Gastroesophageal sphincter (tissue), 3 donors: ENCODE measurements around the gene TMEM245.

ENCODE experiments used
- POLR2A ChIP-seq, 2 donors: fragments of 450-650 bp; IDR thresholded peaks; one replicate each; pipeline ENCODE4 v1.6.1; 2017; ENCODE audit warnings: antibody characterized with exemption in 2 of 2, mild to moderate bottlenecking in 2 of 2, moderate library complexity in 1 of 2
- POLR2AphosphoS5 ChIP-seq: sonication (generic); formaldehyde crosslinking; IDR thresholded peaks from one replicate; pipeline ENCODE4 v1.6.1; 2017; ENCODE audit warnings: antibody characterized with exemption
- TF ChIP-seq, protein P1 (sequence below), 4 experiments: fragments of 200-600 bp in 2 of 4; fragments of 450-650 bp in 2 of 4; sonication (generic) in 1 of 4; IDR thresholded peaks; one replicate each; pipeline ENCODE4 v1.5.1; 2017 to 2019; ENCODE audit warnings: antibody characterized with exemption in 4 of 4, mild to moderate bottlenecking in 2 of 4, moderate library complexity in 2 of 4

DNA sequence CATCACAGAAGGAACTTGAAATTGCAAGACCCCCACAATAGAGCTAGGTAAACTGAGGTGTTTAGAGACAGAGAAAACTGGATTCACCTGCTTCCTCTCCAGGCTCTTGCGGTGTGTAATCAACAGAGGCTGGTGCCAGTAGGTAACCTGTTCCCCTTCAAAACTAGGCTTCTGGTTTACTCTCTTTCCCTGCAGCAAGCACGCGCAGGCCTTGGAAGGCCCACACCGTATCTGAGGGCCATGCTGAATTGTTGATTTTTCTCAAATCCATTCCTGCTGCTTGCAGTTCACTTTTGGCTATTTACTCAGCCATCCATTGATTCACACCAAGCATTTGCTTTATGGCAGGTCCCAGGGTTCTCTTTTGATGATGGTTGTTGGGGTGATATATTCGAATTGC, 48.0 kb upstream of the TMEM245 start:
- TF ChIP-seq, protein P1, sequence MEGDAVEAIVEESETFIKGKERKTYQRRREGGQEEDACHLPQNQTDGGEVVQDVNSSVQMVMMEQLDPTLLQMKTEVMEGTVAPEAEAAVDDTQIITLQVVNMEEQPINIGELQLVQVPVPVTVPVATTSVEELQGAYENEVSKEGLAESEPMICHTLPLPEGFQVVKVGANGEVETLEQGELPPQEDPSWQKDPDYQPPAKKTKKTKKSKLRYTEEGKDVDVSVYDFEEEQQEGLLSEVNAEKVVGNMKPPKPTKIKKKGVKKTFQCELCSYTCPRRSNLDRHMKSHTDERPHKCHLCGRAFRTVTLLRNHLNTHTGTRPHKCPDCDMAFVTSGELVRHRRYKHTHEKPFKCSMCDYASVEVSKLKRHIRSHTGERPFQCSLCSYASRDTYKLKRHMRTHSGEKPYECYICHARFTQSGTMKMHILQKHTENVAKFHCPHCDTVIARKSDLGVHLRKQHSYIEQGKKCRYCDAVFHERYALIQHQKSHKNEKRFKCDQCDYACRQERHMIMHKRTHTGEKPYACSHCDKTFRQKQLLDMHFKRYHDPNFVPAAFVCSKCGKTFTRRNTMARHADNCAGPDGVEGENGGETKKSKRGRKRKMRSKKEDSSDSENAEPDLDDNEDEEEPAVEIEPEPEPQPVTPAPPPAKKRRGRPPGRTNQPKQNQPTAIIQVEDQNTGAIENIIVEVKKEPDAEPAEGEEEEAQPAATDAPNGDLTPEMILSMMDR (IDR thresholded peaks at IDR 0.05) = no peak
- TF ChIP-seq POLR2AphosphoS5 (no peak), POLR2A (IDR thresholded peaks at IDR 0.05) (no peak)
